Caco-2 (cell line): ENCODE results near the gene SFXN3. TPM values are rescaled to one million over a fixed set of nuclear protein-coding genes. Genes with fewer than 3 reads are reported as not detected.
A peak's percentile ranks its signal among the peaks of the same experiment; 100 is the strongest.
"Not testable (repeated sequence)": the region's sequence is repeated elsewhere in the genome, so short reads cannot be mapped to it uniquely, and the experiment has no call there.

Source experiments
- BruUV-seq: library from RNA; stranded (reverse); fragments of 400-500 nt; replicated peaks from 2 replicates; lab custom pipeline; 2021; lab: Mats Ljungman, UMichigan
- CTCF ChIA-PET: fragments of 300-600 bp; sonication (Branson Sonifier 250); formaldehyde crosslinking; loops from one replicate; lab custom pipeline; 2022; ENCODE audit warnings: antibody characterized with exemption; lab: Charles Lee
- POLR2A ChIA-PET: fragments of 300-600 bp; sonication (Branson Sonifier 250); formaldehyde crosslinking; loops from one replicate; lab custom pipeline; 2022; ENCODE audit warnings: antibody characterized with exemption; lab: Charles Lee
- DNase-seq, 2 experiments: peaks; one replicate each; pipeline versions ENCODE4 v3.0.0 to v3.0.0-alpha.2; 2020 to 2022
- H3K27me3 ChIP-seq: replicated peaks from 2 replicates; pipeline ENCODE4 v1.6.0; 2011; ENCODE audit warnings: low read length; ENCODE audit not compliant: control insufficient read depth, insufficient read depth
- H3K36me3 ChIP-seq: 2 replicates; pipeline ENCODE4 v1.5.1; 2011; ENCODE audit warnings: low read length; ENCODE audit not compliant: control insufficient read depth, insufficient read depth
- H3K4me1 ChIP-seq: fragments of 250-450 bp; sonication (Bioruptor Pico); 2 replicates; pipeline ENCODE4 v1.5.1; 2020; ENCODE audit warnings: mild to moderate bottlenecking
- H3K4me3 ChIP-seq: 2 replicates; pipeline ENCODE4 v1.5.1; 2011; ENCODE audit warnings: low read depth, mild to moderate bottlenecking, control low read depth, low read length
- H3K9me3 ChIP-seq: fragments of 250-450 bp; sonication (Bioruptor Pico); 2 replicates; pipeline ENCODE4 v1.5.1; 2020; ENCODE audit warnings: mild to moderate bottlenecking, moderate library complexity
- H3K27ac Mint-ChIP-seq: one replicate; pipeline ENCODE4 v1.8.0; 2022; ENCODE audit warnings: mixed read lengths; ENCODE audit not compliant: unreplicated experiment
- H3K27me3 Mint-ChIP-seq: one replicate; pipeline ENCODE4 v1.8.0; 2022; ENCODE audit warnings: mixed read lengths; ENCODE audit not compliant: insufficient read depth, unreplicated experiment
- H3K36me3 Mint-ChIP-seq: one replicate; pipeline ENCODE4 v1.8.0; 2022; ENCODE audit warnings: mild to moderate bottlenecking, mixed read lengths; ENCODE audit not compliant: insufficient read depth, unreplicated experiment
- H3K4me1 Mint-ChIP-seq: one replicate; pipeline ENCODE4 v1.8.0; 2022; ENCODE audit warnings: low read depth, mixed read lengths; ENCODE audit not compliant: unreplicated experiment
- H3K4me3 Mint-ChIP-seq: one replicate; pipeline ENCODE4 v1.8.0; 2022; ENCODE audit warnings: mild to moderate bottlenecking, moderate library complexity, mixed read lengths; ENCODE audit not compliant: unreplicated experiment
- H3K9me3 Mint-ChIP-seq: one replicate; pipeline ENCODE4 v1.8.0; 2022; ENCODE audit warnings: mixed read lengths; ENCODE audit not compliant: unreplicated experiment
- CTCF ChIP-seq, 2 experiments: fragments of 200-600 bp in 1 of 2; IDR thresholded peaks; 1 replicate in 1 of 2; 2 replicates in 1 of 2; pipeline versions ENCODE4 v1.5.1 to v1.8.0; 2011 to 2022; ENCODE audit warnings: antibody characterized with exemption in 1 of 2, control low read depth in 1 of 2, inconsistent platforms in 1 of 2, low read depth in 1 of 2, low read length in 1 of 2, mild to moderate bottlenecking in 1 of 2, moderate library complexity in 1 of 2; ENCODE audit not compliant: insufficient read depth in 1 of 2, severe bottlenecking in 1 of 2, unreplicated experiment in 1 of 2
- intact Hi-C: fragments of 100-400 bp; cut with micrococcal nuclease; formaldehyde crosslinking; loops from one replicate; pipeline ENCODE4 v1.10.0; 2022; ENCODE audit not compliant: unreplicated experiment
- total RNA-seq: library from RNA; stranded (reverse); gene quantifications from 2 replicates; pipeline ENCODE4 v1.2.3, GENCODE V29; 2022

The SFXN3 gene
- total RNA-seq, 1 experiment from 2014 or later: 23.4 TPM

GRCh38 chr10:101031796-101032636 lies 982 bp downstream of the SFXN3 start:
- Histone ChIP-seq H3K27me3 (no peaks in the 10 kb centered on the region), H3K9me3 (no peaks in the 10 kb centered on the region), H3K4me1 (peaks cover 30% of the 10 kb centered on the region), H3K4me3 (peak overlapping the region; percentile 76), H3K36me3 (no peaks in the 10 kb centered on the region)
- H3K9me3 Mint-ChIP-seq: no peaks in the 10 kb centered on the region
- BruUV-seq: no TSS peak
- no peak for TF ChIP-seq CTCF (IDR thresholded peaks at IDR 0.05; ENCODE audit: insufficient read depth in 1 of 2, low read depth in 1 of 2, low read length in 1 of 2, severe bottlenecking in 1 of 2, unreplicated experiment in 1 of 2)
- peaks cover 16% of the 10 kb centered on the region for H3K36me3 Mint-ChIP-seq
- ChIA-PET POLR2A (interaction anchor here (0.6 to 2.2 kb wide), 5 partner anchors 9 to 61 kb away, joined by 5 to 15 read pairs (median 7); no protein-coding TSS in a partner anchor), CTCF (interaction anchor here (0.6 to 2.8 kb wide), 13 partner anchors 10 to 159 kb away, joined by 3 to 43 read pairs (median 9); partner anchors contain the start of gene KAZALD1)
- peaks cover 17% of the 10 kb centered on the region for H3K4me1 Mint-ChIP-seq
- H3K27ac Mint-ChIP-seq: peak overlapping the region; percentile 93
- H3K4me3 Mint-ChIP-seq: peak overlapping the region; percentile 80
- peak; percentile 64 to 69 for DNase-seq
- intact Hi-C loops: loop anchor here (1.0 to 5.0 kb wide), 2 partner anchors 9 to 35 kb away; no protein-coding TSS in a partner anchor
- no peaks in the 10 kb centered on the region for H3K27me3 Mint-ChIP-seq

DNA sequence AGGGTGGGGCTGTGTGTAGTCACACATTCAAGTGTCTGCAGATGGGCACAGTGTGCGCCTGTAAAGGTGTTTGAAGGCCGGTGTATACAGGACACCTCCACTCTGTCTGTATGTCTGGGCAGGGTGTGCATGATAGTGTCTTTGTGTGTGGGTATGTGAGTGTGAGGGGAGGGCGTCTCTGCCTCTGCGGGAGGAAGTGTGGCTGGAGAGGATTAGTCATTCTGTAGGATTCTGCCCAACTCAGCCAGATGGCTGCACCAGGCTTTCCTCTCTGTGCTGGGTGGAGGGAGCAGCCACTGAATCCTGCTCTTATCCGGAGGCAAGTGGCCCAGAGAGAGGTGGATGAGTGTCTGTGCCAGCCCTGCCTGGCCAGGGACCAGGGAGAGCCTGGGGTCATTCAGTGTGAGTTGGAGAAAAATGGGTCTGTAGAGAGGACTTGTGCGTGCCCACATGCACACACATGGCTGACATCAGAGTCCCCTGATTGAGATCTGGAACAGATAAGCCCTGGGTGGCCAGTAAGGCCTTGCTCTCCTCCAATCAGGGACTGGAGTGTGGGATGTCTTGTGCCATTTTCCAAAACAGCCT lies 1.7 kb downstream of the SFXN3 start:
- H3K4me3 ChIP-seq: peak overlapping the region; percentile 76
- BruUV-seq: no TSS peak
- peak overlapping the region; percentile 80 for H3K4me3 Mint-ChIP-seq
- POLR2A ChIA-PET: interaction anchor here (0.7 to 2.2 kb wide), 2 partner anchors 10 to 27 kb away, joined by 7 to 15 read pairs; no protein-coding TSS in a partner anchor
- peaks cover 30% of the 10 kb centered on the region for H3K4me1 ChIP-seq
- H3K27ac Mint-ChIP-seq: peak overlapping the region; percentile 93
- H3K27me3 Mint-ChIP-seq: no peaks in the 10 kb centered on the region
- intact Hi-C loops: loop anchor here (1.0 to 5.0 kb wide), 2 partner anchors 9 to 35 kb away; no protein-coding TSS in a partner anchor
- peaks cover 17% of the 10 kb centered on the region for H3K4me1 Mint-ChIP-seq
- no peaks in the 10 kb centered on the region for H3K9me3 ChIP-seq
- no peaks in the 10 kb centered on the region for H3K9me3 Mint-ChIP-seq
- no peak for TF ChIP-seq CTCF (IDR thresholded peaks at IDR 0.05; ENCODE audit: insufficient read depth in 1 of 2, low read depth in 1 of 2, low read length in 1 of 2, severe bottlenecking in 1 of 2, unreplicated experiment in 1 of 2)
- CTCF ChIA-PET: interaction anchor here (0.6 to 2.8 kb wide), 8 partner anchors 14 to 160 kb away, joined by 3 to 23 read pairs (median 8); partner anchors contain the start of gene KAZALD1
- no peaks in the 10 kb centered on the region for H3K27me3 ChIP-seq
- peaks cover 16% of the 10 kb centered on the region for H3K36me3 Mint-ChIP-seq
- no peaks in the 10 kb centered on the region for H3K36me3 ChIP-seq
- DNase-seq: no peak

GRCh38 chr10:101033276-101033675 lies 2.2 kb downstream of the SFXN3 start:
- ChIA-PET CTCF (interaction anchor here (2.7 kb wide), 1 partner anchor 28 kb away, joined by 16 read pairs; the partner anchor contains the start of gene KAZALD1), POLR2A (no interaction called here)
- Mint-ChIP-seq H3K4me3 (peak overlapping the region; percentile 80), H3K27me3 (no peaks in the 10 kb centered on the region), H3K4me1 (peaks cover 17% of the 10 kb centered on the region), H3K9me3 (no peaks in the 10 kb centered on the region), H3K36me3 (peaks cover 16% of the 10 kb centered on the region), H3K27ac (peak overlapping the region; percentile 93)
- Histone ChIP-seq H3K4me1 (peaks cover 30% of the 10 kb centered on the region), H3K9me3 (no peaks in the 10 kb centered on the region), H3K4me3 (peak overlapping the region; percentile 76), H3K27me3 (no peaks in the 10 kb centered on the region), H3K36me3 (no peaks in the 10 kb centered on the region)
- intact Hi-C loops: loop anchor here (5.0 kb wide), 1 partner anchor 34 kb away; no protein-coding TSS in a partner anchor
- DNase-seq: no peak
- BruUV-seq: no TSS peak
- TF ChIP-seq CTCF (IDR thresholded peaks at IDR 0.05; ENCODE audit: insufficient read depth in 1 of 2, low read depth in 1 of 2, low read length in 1 of 2, severe bottlenecking in 1 of 2, unreplicated experiment in 1 of 2): no peak

GRCh38 chr10:101034404-101034803 lies 3.4 kb downstream of the SFXN3 start:
- peak in 1 of 2 experiments; percentile 76 for DNase-seq
- not testable (repeated sequence) for H3K9me3 Mint-ChIP-seq, H3K27me3 Mint-ChIP-seq, H3K4me3 Mint-ChIP-seq, H3K9me3 ChIP-seq, H3K4me3 ChIP-seq, H3K36me3 ChIP-seq, BruUV-seq, H3K27ac Mint-ChIP-seq, H3K27me3 ChIP-seq
- H3K4me1 Mint-ChIP-seq: peaks cover 17% of the 10 kb centered on the region
- intact Hi-C loops: loop anchor here (5.0 kb wide), 1 partner anchor 33 kb away; no protein-coding TSS in a partner anchor
- peaks cover 16% of the 10 kb centered on the region for H3K36me3 Mint-ChIP-seq
- peaks cover 30% of the 10 kb centered on the region for H3K4me1 ChIP-seq
- CTCF ChIA-PET: interaction anchor here (0.8 to 1.3 kb wide), 4 partner anchors 8 to 108 kb away, joined by 3 to 5 read pairs (median 4); no protein-coding TSS in a partner anchor
- POLR2A ChIA-PET: interaction anchor here (1.2 kb wide), 1 partner anchor 8 kb away, joined by 7 read pairs; no protein-coding TSS in a partner anchor
